OCI-LY3 (cell line): ENCODE measurements around the gene CCS.

Experiments
- CTCF ChIP-seq: fragments of 200-600, 300-600 bp; sonication (generic); IDR thresholded peaks from 2 replicates; pipeline ENCODE4 v1.5.1; 2014; ENCODE audit warnings: antibody characterized with exemption, low read length, low read depth
- EZH2phosphoT487 ChIP-seq: fragments of 200-600 bp; shearing (Covaris generic); IDR thresholded peaks from 2 replicates; pipeline ENCODE4 v1.6.1; 2018; ENCODE audit warnings: antibody characterized with exemption, mixed run types, low read depth

- TF ChIP-seq CTCF, result no peak
- TF ChIP-seq EZH2phosphoT487, result no peak
Observed at GRCh38 chr11:66609721-66610617, 17.0 kb downstream of the CCS start.
